Activated CD8-positive, alpha-beta memory T cell treated with anti-CD3 and anti-CD28 coated beads, Interleukin-2, amount 50 U/mL, for 1 hour (primary cell): ENCODE data around the gene BCL2L12.

Experiments
- DNase-seq: peaks from one replicate; pipeline ENCODE4 v3.0.0-alpha.2; 2020; ENCODE audit errors: extremely low read depth

Gene BCL2L12

GRCh38 chr19:49684983-49685553, 19.3 kb downstream of the BCL2L12 start:
- no peak for DNase-seq

GRCh38 chr19:49685845-49686332, 20.2 kb downstream of the BCL2L12 start:
- DNase-seq: no peak

DNA sequence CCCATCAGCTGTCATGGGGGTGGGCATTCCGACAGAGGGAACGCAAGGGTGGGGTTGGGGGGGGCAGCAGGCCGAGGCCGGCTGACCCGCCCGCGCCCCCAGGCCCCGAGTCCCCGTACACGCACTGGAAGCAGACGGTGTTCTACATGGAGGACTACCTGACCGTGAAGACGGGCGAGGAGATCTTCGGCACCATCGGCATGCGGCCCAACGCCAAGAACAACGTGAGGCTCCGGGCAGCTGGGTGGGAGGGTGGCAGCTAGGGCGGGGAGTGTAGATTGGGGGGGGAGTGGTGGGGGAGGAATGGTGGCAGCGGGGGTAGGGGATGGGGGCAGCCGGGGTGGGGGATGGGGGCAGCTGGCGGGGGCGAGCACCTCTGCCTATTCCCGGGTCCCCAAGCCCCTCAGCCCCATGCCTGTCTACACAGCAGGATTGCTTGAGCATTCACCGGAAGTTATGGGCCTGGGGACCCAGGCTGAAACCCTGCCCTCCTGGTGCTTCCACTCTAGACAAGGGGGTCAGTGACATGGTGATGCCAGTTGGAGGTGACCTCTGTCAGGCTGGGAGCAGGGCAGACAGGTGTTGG, 20.9 kb downstream of the BCL2L12 start:
- DNase-seq: no peak

DNA sequence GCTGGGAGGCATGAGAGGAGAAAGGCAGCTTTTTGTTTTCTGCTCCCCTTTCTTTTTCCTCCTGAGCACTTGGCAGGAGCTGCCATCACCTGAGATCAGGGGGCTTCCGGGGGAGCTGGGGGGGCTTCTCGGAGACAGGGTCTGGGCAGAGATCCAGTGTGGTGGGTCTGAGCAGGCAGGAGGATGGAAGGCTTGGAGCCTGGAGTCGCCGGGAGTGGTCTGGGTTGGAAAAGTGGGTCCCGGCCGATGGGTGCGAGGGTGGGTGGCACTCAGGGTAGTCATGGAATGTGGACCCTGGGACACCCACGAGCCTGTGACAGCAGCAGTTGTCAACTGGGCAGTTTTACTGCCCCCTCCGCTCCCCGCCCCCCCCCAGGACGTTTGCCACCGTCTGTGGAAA, 21.4 kb downstream of the BCL2L12 start:
- no peak for DNase-seq

GRCh38 chr19:49687566-49688316, 22.0 kb downstream of the BCL2L12 start:
- no peak for DNase-seq

DNA sequence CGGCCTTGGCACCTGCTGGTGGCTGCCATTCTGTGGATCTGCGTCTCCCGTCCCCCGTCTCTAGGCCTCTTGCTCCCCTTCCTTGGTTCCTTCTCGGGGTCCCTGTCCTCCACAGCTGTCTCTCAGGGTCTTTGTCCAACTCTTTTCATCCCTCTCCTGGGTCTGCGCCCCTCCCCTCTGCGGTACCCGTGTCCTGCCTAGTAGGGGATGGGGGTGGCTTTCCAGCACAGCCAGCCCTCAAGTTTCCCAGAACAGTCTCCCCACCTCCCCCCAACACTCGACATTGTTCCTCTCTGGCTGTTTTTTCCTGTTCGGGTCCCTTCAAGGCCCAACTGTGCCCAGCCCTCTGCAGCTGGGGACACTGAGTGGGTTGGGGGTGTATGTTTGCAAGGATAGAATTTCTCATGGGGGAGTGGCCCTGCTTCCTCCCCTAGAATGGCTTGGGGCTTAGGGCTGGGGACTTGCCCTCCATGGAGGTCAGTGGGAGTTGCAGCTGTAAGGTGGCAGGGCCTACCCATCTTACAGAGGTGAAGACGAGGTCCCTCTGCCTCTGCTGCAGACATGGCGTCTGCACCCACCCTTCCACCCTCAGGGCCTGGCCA, 22.9 kb downstream of the BCL2L12 start:
- DNase-seq: no peak

GRCh38 chr19:49689133-49690078, 23.7 kb downstream of the BCL2L12 start, which contains the start of gene ADM5:
TSS of gene ADM5 (plus strand) at chr19:49689594. CDS start at chr19:49689838, 244 bp downstream.
- DNase-seq: no peak

- no peak for DNase-seq
These were observed 24.4 kb downstream of the BCL2L12 start for GRCh38 chr19:49690079-49690655.

DNA sequence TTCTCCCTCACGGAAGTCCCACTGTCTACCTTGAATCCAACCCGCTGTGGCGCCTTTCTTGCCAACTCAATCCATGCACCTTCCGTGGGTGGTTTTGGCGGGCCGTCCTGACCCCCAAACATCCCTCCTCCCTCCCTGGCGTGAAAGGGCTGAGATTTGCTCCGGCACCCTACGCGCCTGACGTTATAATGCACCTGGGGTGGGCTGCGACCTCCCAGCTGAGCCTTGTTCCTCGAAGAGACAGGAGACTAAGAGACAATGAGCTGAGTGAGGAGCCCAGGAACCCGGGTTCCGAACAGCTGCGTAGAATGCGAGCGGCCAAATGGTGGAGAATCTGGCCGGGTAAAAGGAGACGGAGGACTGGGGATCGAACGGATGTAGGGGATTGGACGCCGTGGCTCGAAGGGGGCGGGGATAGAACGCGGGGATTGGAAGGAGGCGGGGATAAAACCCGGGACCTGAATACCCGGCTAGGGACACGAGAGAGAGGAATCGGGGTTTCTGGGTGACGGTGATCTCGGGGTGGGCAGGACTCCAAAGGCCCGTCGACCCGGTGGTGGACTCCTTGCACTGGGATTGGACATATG, 25.0 kb downstream of the BCL2L12 start, which contains the start of gene CPT1C:
TSS of gene CPT1C (plus strand) at position 461 of the 587 bp plus-strand sequence. CDS start 1,137 bp downstream, outside the sequence.
- no peak for DNase-seq

GRCh38 chr19:49691243-49692146, 25.8 kb downstream of the BCL2L12 start:
- DNase-seq: no peak

DNA sequence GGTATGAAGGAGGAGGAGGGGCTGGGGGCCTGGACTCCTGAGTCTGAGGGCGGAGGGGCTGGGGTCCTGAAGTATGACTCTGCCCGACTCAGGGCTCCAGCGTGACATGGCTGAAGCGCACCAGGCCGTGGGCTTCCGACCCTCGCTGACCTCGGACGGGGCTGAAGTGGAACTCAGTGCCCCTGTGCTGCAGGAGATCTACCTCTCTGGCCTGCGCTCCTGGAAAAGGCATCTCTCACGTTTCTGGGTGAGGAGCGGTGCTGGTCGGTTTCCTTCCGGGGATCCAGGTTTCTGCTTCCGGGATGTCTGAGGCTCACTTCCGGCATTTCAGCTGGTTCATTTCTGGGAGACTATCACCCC, 26.4 kb downstream of the BCL2L12 start:
- DNase-seq: no peak

DNA sequence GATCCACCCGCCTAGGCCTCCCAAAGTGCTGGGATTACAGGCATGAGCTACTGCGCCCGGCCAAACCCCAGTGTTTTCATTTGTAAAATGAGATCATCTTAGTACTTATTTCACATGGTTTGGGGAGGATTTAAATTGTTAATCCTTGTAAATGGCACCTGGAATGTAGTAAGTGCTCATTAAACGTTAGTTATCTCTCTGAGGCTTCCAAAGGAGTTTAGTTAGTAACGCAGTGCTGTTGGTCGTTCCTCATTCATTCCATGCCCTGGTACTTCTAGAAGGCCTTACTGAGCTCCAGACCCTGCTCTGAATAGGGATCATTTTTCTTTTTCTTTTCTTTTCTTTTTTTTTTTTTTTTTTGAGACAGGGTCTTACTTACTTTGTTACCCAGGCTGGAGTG, 30.4 kb downstream of the BCL2L12 start:
- DNase-seq: no peak

DNA sequence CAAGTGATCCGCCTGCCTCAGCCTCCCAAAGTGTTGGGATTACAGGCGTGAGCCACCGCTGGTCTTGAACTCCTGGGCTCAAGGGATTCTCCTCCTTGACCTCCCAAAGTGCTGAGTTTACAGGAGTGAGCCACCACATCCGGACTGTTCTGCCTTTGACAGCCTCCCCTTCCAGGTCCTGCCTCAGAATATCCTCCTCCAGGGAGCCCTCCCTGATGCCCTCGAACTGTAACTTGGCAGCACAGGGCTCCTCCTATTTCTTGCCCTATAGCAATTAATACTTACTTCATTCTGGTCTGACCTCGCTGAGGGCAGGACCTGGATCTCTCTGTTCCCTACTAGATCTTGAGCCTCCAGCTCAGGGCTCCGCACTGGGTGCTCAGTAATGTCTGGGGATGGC, 31.1 kb downstream of the BCL2L12 start:
- DNase-seq: no peak

DNA sequence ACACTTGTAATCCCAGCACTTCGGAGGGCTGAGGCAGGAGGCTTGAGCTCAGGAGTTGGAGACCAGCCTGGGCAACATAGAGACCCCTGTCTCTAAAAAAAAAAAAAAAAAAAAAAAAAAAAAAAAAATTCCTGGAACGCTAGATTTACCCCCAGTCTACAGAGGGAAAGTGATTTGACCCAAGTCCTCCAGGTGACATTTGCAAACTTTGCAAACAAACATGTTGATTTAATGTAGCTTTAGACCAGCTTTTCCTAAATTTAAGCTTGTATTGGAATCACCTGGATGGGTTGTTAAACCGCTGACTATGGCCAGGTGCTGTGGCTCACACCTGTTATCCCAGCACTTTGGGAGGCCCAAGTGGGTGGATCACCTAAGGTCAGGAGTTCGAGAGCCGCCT, 33.6 kb downstream of the BCL2L12 start:
- no peak for DNase-seq

GRCh38 chr19:49700563-49700962, 34.8 kb downstream of the BCL2L12 start:
- no peak for DNase-seq

DNA sequence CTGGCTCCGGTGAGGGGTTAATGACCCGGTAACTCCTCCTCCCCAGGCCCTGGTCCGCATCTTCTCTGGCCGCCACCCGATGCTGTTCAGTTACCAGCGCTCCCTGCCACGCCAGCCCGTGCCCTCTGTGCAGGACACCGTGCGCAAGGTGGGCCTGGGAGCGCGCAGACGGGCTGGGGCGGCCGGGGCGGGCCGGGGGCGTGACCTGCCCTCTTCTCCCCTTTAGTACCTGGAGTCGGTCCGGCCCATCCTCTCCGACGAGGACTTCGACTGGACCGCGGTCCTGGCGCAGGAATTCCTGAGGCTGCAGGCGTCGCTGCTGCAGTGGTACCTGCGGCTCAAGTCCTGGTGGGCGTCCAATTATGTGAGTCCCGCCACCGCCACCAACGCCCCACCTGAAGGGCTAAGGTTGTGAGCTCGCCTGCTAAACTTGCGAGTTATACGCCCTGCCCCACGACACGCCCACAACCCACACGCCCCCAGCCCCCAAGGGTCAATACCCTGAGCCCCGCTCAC, 35.6 kb downstream of the BCL2L12 start:
- DNase-seq: no peak

DNA sequence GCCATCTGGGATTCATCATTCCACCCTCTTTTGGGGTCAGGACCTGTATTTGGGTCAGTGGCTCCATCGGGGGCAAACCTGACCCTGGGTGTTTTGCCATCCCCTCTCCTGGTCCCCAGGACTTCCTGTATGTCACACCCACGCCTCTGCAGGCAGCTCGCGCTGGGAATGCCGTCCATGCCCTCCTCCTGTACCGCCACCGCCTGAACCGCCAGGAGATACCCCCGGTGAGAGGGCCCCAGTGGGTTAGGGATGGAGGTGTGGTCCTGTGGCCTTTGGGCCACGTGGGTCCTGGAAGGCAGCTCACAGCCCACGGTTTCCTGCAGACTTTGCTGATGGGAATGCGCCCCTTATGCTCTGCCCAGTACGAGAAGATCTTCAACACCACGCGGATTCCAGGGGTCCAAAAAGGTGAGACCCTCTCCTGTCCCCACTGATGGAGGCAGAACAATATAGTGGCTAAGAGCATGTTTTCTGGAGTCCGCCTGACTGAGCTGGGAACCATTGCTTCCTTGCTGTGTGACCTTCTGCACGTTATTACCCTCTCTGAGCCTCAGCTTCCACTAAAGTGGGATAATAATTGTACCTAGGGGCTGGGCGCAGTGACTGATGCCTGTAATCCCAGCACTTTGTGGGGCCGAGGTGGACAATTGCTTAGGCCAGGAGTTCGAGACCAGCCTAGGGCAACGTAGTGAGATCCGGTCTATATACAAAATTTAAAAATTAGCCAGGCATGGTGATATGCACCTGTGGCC, 39.3 kb downstream of the BCL2L12 start:
- no peak for DNase-seq

GRCh38 chr19:49705919-49706318, 40.2 kb downstream of the BCL2L12 start:
- no peak for DNase-seq
